H1 (cell line): ENCODE measurements around the gene TEX11.

Experiments
- CHD2 ChIP-seq: IDR thresholded peaks from 2 replicates; pipeline ENCODE4 v1.6.1; 2012; ENCODE audit warnings: low read length, improper control_type of control experiment
- CTCF ChIP-seq, 3 experiments: IDR thresholded peaks; 1 replicate in 2 of 3; 2 replicates in 1 of 3; pipeline versions ENCODE4 v1.5.1 to v1.6.1; 2011; ENCODE audit warnings: low read length in 3 of 3, mild to moderate bottlenecking in 3 of 3, inconsistent platforms in 2 of 3, low read depth in 1 of 3, moderate library complexity in 1 of 3; ENCODE audit not compliant: insufficient read depth in 1 of 3; ENCODE audit errors: control extremely low read depth in 1 of 3
- MAFK ChIP-seq: IDR thresholded peaks from 2 replicates; pipeline ENCODE4 v1.6.1; 2012; ENCODE audit warnings: low read depth, mild to moderate bottlenecking, improper control_type of control experiment, low read length
- ZNF274 ChIP-seq: IDR thresholded peaks from 2 replicates; pipeline ENCODE4 v1.7.0; 2012; ENCODE audit warnings: low read length, borderline replicate concordance; ENCODE audit errors: extremely low read depth
- TF ChIP-seq, protein P1 (sequence below): IDR thresholded peaks from 2 replicates; pipeline ENCODE4 v1.6.1; 2012; ENCODE audit warnings: inconsistent platforms

GRCh38 chrX:70825366-70825765 is 83.1 kb downstream of the TEX11 start:
- TF ChIP-seq ZNF274 (no peak), MAFK (no peak), CTCF (IDR thresholded peaks at IDR 0.05; ENCODE audit: control extremely low read depth in 1 of 3, insufficient read depth in 1 of 3, low read depth in 1 of 3, low read length in 3 of 3) (no peak), CHD2 (no peak)
- TF ChIP-seq, protein P1, sequence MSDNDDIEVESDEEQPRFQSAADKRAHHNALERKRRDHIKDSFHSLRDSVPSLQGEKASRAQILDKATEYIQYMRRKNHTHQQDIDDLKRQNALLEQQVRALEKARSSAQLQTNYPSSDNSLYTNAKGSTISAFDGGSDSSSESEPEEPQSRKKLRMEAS = no peak
